HL-60/S4 (cell line): ENCODE data around the gene DUSP28.

Experiments
- in situ Hi-C: fragments of 300-500 bp; cut with MboI; formaldehyde crosslinking; loops from 2 replicates; pipeline ENCODE4 v1.14.3; 2022; ENCODE audit warnings: low sequenced_read_pairs

Gene DUSP28

GRCh38 chr2:240572141-240573031, 12.2 kb downstream of the DUSP28 start:
- in situ Hi-C loops: no loop called here

GRCh38 chr2:240573071-240573515, 12.9 kb downstream of the DUSP28 start:
- in situ Hi-C loops: no loop called here

DNA sequence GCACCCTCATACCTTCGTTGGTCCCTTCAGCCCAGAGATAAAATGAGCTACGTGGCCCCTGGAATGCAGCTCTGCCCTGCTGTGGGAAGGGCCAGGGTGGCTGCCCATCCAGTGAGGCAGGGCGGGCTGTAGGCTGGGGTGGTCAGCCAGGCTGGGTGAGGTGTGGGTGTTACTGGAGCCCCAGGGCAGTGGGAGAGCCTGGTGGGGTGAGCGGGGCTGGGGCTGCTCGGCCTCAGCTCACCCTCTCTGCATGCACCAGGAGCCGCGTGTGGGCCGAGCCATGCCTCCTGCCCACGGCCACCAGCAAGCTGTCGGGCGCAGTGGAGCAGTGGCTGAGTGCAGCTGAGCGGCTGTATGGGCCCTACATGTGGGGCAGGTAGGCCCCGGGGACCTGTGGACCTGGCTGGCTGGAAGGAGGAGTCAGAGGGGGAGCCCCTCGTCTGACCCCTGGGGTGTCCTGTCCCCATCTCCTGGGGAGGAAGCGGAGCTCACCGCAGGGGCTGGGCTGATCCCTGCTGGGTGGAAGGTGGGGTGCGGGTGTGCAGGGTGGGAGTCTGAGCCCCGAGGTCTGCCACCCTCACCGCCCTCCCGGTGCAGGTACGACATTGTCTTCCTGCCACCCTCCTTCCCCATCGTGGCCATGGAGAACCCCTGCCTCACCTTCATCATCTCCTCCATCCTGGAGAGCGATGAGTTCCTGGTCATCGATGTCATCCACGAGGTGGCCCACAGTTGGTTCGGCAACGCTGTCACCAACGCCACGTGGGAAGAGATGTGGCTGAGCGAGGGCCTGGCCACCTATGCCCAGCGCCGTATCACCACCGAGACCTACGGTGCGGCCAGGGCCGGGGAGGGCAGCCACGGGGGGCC, 13.6 kb downstream of the DUSP28 start:
- in situ Hi-C loops: no loop called here

DNA sequence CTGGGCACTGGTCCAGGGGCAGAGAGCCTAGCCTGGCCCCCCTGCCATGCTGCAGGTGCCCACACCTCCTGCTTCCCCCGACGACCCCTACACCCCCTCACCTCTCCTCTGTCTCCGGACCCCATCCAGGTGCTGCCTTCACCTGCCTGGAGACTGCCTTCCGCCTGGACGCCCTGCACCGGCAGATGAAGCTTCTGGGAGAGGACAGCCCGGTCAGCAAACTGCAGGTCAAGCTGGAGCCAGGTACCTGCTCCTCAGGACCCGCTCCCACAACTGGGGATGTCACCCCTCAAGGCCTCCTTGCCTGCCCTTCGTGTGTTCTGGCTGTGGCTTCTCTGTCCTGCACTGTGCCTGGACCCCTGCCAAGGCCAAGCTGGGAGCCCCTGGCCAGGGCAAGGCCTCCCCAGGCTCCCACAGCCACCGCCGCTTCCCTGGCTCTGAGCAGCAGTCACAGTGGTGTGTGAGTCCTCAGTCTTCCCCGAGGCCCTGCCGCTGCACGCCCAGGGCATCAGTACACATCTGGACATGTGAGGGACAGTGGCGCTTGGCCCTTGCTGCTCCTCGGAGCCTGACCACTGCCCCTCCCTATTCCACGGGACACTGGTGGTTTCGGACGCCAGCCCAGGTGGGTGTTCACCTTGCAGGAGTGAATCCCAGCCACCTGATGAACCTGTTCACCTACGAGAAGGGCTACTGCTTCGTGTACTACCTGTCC, 14.4 kb downstream of the DUSP28 start:
- in situ Hi-C loops: no loop called here

DNA sequence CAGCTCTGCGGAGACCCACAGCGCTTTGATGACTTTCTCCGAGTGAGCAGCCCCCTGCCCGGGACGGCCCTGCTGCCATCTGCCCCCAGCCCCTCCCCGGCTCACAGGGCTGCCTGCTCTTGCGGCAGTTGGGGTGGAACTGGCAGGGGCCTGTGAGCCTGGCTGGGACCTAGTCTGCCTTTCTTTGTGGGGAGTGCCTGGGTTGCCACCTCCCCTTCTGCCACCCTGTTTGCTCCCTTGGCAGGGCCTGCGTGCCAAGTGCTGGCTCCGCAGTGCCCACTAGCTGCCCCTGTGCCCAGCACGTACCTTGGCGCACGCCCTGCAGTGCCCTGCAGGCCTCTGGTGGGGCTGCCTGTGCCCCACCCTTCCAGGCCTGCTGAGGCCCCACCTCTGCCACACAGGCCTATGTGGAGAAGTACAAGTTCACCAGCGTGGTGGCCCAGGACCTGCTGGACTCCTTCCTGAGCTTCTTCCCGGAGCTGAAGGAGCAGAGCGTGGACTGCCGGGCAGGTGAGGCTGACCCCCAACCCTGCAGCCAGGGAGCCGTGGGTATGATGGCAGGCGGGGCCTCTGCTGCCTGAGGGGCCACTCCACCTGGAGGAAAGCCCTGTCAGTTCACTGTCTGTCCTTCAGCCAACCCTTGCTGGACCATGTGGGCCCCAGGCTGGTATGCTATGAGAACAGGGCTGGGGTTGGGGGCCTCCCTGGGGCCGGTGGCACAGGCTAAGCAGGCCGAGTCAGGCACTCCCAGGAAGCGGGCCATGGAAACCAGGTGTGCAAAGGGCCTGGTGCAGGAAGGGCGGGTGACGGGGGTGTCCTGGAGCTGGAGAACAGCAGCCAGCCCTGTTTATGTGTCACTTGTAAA, 15.2 kb downstream of the DUSP28 start:
- in situ Hi-C loops: no loop called here

DNA sequence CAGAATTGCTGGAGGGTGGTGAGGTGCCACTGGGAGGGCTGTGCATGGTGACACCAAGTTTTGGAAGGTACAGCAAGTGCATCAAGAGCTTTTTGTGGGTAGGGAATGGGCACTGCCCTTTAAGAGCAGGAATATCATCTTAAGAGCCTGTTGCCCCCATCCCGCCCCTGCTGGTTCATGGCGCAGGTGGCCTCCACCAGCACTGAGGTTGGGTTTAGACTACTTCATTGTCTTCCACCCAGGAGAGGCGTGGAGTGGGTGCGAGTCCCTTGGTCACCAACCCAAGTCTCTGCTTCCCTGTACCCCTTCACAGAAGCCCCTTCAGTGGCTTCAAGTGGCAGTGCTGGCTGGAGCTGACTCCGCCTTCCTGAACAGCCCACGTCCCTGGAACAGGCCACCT, 15.9 kb downstream of the DUSP28 start:
- in situ Hi-C loops: no loop called here

GRCh38 chr2:240576436-240577205, 16.5 kb downstream of the DUSP28 start:
- in situ Hi-C loops: no loop called here

GRCh38 chr2:240577281-240578109, 17.3 kb downstream of the DUSP28 start:
- in situ Hi-C loops: no loop called here

GRCh38 chr2:240578110-240578450, 17.9 kb downstream of the DUSP28 start:
- in situ Hi-C loops: no loop called here

GRCh38 chr2:240578488-240578887, 18.3 kb downstream of the DUSP28 start:
- in situ Hi-C loops: no loop called here

GRCh38 chr2:240579071-240579762, 19.1 kb downstream of the DUSP28 start:
- in situ Hi-C loops: no loop called here

- in situ Hi-C loops: no loop called here
Measured at GRCh38 chr2:240579771-240580614, 19.8 kb downstream of the DUSP28 start.

DNA sequence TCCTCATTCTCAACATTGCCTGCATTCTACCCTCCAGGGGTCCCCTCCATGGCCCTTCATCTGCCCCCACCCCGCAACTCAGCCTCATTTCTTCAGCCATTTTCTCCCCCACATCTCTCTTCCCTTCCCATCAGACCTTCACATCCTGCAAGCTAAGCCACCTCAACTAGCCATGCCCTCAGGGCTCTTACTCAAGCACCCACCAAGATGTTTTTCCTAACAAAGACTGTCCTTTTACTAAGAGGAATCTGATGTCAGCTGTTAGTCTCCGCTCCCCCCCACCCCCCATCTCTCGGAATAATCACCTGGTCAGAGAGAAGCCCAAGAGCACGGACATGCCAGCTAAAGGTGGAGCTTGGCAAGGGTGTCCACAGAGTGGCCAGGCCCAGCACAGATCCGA, 21.7 kb downstream of the DUSP28 start:
- in situ Hi-C loops: no loop called here

GRCh38 chr2:240582781-240583180, 22.6 kb downstream of the DUSP28 start:
- in situ Hi-C loops: no loop called here

DNA sequence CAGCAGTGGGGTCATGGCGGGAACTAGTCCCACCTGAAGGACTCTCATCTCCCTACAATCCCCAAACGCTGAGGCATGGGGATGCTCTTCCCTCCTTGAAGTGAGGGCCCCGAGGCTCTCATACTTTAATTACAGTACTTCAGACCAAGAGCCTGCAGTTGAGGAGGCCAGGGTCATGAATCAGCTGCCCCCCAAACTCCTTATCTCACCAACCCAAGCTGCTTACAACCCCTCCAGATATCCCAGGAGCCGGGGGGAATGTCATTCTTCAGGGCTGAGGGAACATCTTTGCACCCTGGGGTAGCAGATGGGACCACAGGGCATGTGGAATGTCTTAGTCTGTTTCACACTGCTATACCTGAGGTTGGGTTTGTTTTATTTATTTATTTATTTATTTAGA, 23.6 kb downstream of the DUSP28 start:
- in situ Hi-C loops: no loop called here

DNA sequence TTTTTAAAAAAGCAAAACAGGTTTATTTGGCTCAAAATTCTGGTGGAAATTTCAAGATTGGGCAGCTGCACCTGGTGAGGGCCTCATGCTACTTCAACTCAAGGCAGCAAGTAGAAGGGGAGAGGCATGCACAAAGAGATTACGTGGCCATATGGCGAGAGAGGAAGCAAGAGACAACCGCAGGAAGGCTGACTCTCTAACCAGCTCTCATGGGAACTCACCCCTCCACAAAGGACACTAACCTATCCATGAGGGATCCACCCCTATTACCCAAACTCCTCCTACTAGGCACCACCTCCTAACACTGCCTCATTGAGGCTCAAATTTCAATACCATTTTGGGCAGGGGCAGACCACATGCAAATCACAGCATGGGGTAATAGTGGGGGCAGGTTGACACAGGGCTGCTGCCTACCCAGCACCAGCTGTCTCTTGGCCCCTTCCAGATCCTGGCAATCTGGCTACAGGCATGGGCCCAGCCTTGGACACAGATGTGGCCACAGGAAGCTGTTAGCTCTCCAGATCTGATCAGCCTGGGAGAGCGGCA, 24.4 kb downstream of the DUSP28 start:
- in situ Hi-C loops: no loop called here

DNA sequence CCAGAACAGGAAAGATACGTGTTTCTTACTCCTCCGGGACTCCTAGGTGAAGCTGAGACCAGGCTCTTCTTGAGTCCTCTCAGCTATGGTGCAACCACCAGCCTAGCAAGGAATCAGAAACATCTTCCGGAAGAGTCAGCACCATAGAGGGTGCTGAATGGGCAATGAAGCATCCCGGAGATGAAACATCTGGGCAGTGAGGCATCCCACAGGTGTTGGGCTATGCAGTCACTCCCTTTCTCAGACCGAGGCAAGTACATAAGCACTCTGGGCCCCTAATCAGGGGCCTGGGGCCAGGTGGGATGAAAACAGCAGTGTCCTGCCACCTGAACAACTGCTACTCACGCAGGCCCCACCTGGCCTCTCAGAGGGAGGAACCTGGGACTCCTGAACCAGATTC, 24.9 kb downstream of the DUSP28 start:
- in situ Hi-C loops: no loop called here
